ENCODE results near the gene ATP8A2. TPM values are rescaled to one million over a fixed set of nuclear protein-coding genes. Genes with fewer than 3 reads are reported as not detected.

ATP8A2 gene
- total RNA-seq, 5 donors from 2014 or later (not counting 1 experiment from before 2014, with no cell fraction given): 0.39 to 0.85 (median 0.73) TPM

- ATAC-seq (replicated peaks in 1 of 4) (no peak), DNase-seq (peak in 1 of 35 experiments; percentile 41)
- H3K4me3 Mint-ChIP-seq: no peak overlapping the region
- ChIA-PET CTCF (no interaction called here), POLR2A (interaction anchor here (0.6 to 0.7 kb wide), 2 partner anchors 50 to 106 kb away, joined by 3 to 5 read pairs; no protein-coding TSS in a partner anchor)
- H3K27ac ChIP-seq (ENCODE audit: low read length): no peak overlapping the region
- H3K4me3 ChIP-seq (ENCODE audit: control insufficient read depth in 1 of 2, extremely low read depth in 1 of 2, low read length in 1 of 2): no peak overlapping the region
- no peaks in the 10 kb centered on the region for H3K27me3 ChIP-seq (replicated peaks in 1 of 2; ENCODE audit: control insufficient read depth in 2 of 2, extremely low read depth in 1 of 2, insufficient read depth in 2 of 2, low read length in 1 of 2)
- no peaks in the 10 kb centered on the region for H3K9me3 ChIP-seq
- H3K27ac Mint-ChIP-seq: no peak overlapping the region
- no peaks in the 10 kb centered on the region for H3K36me3 ChIP-seq (ENCODE audit: control insufficient read depth in 2 of 2, extremely low read depth in 1 of 2, insufficient read depth in 1 of 2, low read length in 1 of 2)
- H3K9me3 Mint-ChIP-seq: peaks cover 0 to 2% (median 0%) of the 10 kb centered on the region in 3 donors
- H3K4me1 ChIP-seq (ENCODE audit: control insufficient read depth in 1 of 2, extremely low read depth in 1 of 2, insufficient read depth in 2 of 2, low read length in 2 of 2): peaks cover 0 to 2% of the 10 kb centered on the region in 2 experiments
- no peaks in the 10 kb centered on the region for H3K27me3 Mint-ChIP-seq
- peaks cover 5 to 12% (median 8%) of the 10 kb centered on the region in 3 donors for H3K4me1 Mint-ChIP-seq
- H3K36me3 Mint-ChIP-seq: no peaks in the 10 kb centered on the region
These were observed 611.1 kb downstream of the ATP8A2 start for GRCh38 chr13:25982907-25983306.

GRCh38 chr13:25987987-25988386 lies 616.2 kb downstream of the ATP8A2 start:
- POLR2A ChIA-PET: no interaction called here
- 82% methylated on average over 2 of the region's 8 CpGs for WGBS (ENCODE audit: insufficient coverage)
- DNase-seq: no peak
- Mint-ChIP-seq H3K27me3 (no peaks in the 10 kb centered on the region), H3K4me3 (no peak overlapping the region), H3K27ac (no peak overlapping the region), H3K9me3 (peaks cover 0 to 2% (median 0%) of the 10 kb centered on the region in 3 donors), H3K36me3 (no peaks in the 10 kb centered on the region), H3K4me1 (peaks cover 3 to 16% (median 6%) of the 10 kb centered on the region in 3 donors)
- CTCF ChIA-PET: interaction anchor here in 1 of 2 donors (0.5 kb wide), 1 partner anchor 158 kb away, joined by 3 read pairs; no protein-coding TSS in a partner anchor
- Histone ChIP-seq H3K36me3 (ENCODE audit: control insufficient read depth in 2 of 2, extremely low read depth in 1 of 2, insufficient read depth in 1 of 2, low read length in 1 of 2) (no peaks in the 10 kb centered on the region), H3K27me3 (replicated peaks in 1 of 2; ENCODE audit: control insufficient read depth in 2 of 2, extremely low read depth in 1 of 2, insufficient read depth in 2 of 2, low read length in 1 of 2) (peaks cover 0 to 2% of the 10 kb centered on the region in 2 experiments), H3K9me3 (no peaks in the 10 kb centered on the region), H3K4me1 (ENCODE audit: control insufficient read depth in 1 of 2, extremely low read depth in 1 of 2, insufficient read depth in 2 of 2, low read length in 2 of 2) (peaks cover 0 to 2% of the 10 kb centered on the region in 2 experiments), H3K4me3 (ENCODE audit: control insufficient read depth in 1 of 2, extremely low read depth in 1 of 2, low read length in 1 of 2) (no peak overlapping the region), H3K27ac (ENCODE audit: low read length) (no peak overlapping the region)
- ATAC-seq (replicated peaks in 1 of 4): no peak

GRCh38 chr13:25988661-25989060 lies 616.9 kb downstream of the ATP8A2 start:
- Histone ChIP-seq H3K4me1 (ENCODE audit: control insufficient read depth in 1 of 2, extremely low read depth in 1 of 2, insufficient read depth in 2 of 2, low read length in 2 of 2) (no peaks in the 10 kb centered on the region), H3K36me3 (ENCODE audit: control insufficient read depth in 2 of 2, extremely low read depth in 1 of 2, insufficient read depth in 1 of 2, low read length in 1 of 2) (no peaks in the 10 kb centered on the region), H3K27me3 (replicated peaks in 1 of 2; ENCODE audit: control insufficient read depth in 2 of 2, extremely low read depth in 1 of 2, insufficient read depth in 2 of 2, low read length in 1 of 2) (peaks cover 0 to 2% of the 10 kb centered on the region in 2 experiments), H3K9me3 (no peaks in the 10 kb centered on the region), H3K4me3 (ENCODE audit: control insufficient read depth in 1 of 2, extremely low read depth in 1 of 2, low read length in 1 of 2) (no peak overlapping the region), H3K27ac (ENCODE audit: low read length) (no peak overlapping the region)
- Mint-ChIP-seq H3K36me3 (peaks cover under 1% of the 10 kb centered on the region), H3K27me3 (no peaks in the 10 kb centered on the region), H3K4me3 (no peak overlapping the region), H3K27ac (no peak overlapping the region), H3K4me1 (peaks cover 0 to 9% (median under 1%) of the 10 kb centered on the region in 3 donors), H3K9me3 (peaks cover 0 to 3% (median 0%) of the 10 kb centered on the region in 3 donors)
- ATAC-seq (replicated peaks in 1 of 4) (no peak), DNase-seq (no peak)
- CTCF ChIA-PET: no interaction called here
- POLR2A ChIA-PET: interaction anchor here in 1 of 2 donors (0.6 kb wide), 1 partner anchor 24 kb away, joined by 4 read pairs; no protein-coding TSS in a partner anchor
- no CpG with 5 or more reads among the region's 3 CpGs for WGBS (ENCODE audit: insufficient coverage)

- CTCF ChIA-PET: interaction anchor here in 1 of 2 donors (0.6 kb wide), 1 partner anchor 9 kb away, joined by 3 read pairs; no protein-coding TSS in a partner anchor
These were observed 619.0 kb downstream of the ATP8A2 start for GRCh38 chr13:25990801-25991200.

GRCh38 chr13:25992076-25992475 lies 620.3 kb downstream of the ATP8A2 start:
- ATAC-seq (replicated peaks in 1 of 4): no peak
- no peak overlapping the region for H3K4me3 Mint-ChIP-seq

More at GRCh38 chr13:25990801-25991200, 619.0 kb downstream of the ATP8A2 start:
- H3K4me3 Mint-ChIP-seq: no peak overlapping the region
- Histone ChIP-seq H3K4me3 (ENCODE audit: control insufficient read depth in 1 of 2, extremely low read depth in 1 of 2, low read length in 1 of 2) (no peak overlapping the region), H3K27ac (ENCODE audit: low read length) (no peak overlapping the region), H3K36me3 (ENCODE audit: control insufficient read depth in 2 of 2, extremely low read depth in 1 of 2, insufficient read depth in 1 of 2, low read length in 1 of 2) (no peaks in the 10 kb centered on the region), H3K27me3 (replicated peaks in 1 of 2; ENCODE audit: control insufficient read depth in 2 of 2, extremely low read depth in 1 of 2, insufficient read depth in 2 of 2, low read length in 1 of 2) (peaks cover 0 to 2% of the 10 kb centered on the region in 2 experiments), H3K4me1 (ENCODE audit: control insufficient read depth in 1 of 2, extremely low read depth in 1 of 2, insufficient read depth in 2 of 2, low read length in 2 of 2) (no peaks in the 10 kb centered on the region), H3K9me3 (peaks cover 4% of the 10 kb centered on the region)
- DNase-seq: no peak
- peaks cover 3% of the 10 kb centered on the region for H3K36me3 Mint-ChIP-seq
- no peaks in the 10 kb centered on the region for H3K27me3 Mint-ChIP-seq
- no peak overlapping the region for H3K27ac Mint-ChIP-seq
- H3K9me3 Mint-ChIP-seq: peaks cover 0 to 20% (median 12%) of the 10 kb centered on the region in 3 donors
- 93% methylated on average over 5 of the region's 10 CpGs for WGBS (ENCODE audit: insufficient coverage)
- ATAC-seq (replicated peaks in 1 of 4): no peak
- POLR2A ChIA-PET: interaction anchor here in 1 of 2 donors (0.7 kb wide), 1 partner anchor 73 kb away, joined by 3 read pairs; no protein-coding TSS in a partner anchor
- H3K4me1 Mint-ChIP-seq: peaks cover 0 to 7% (median 0%) of the 10 kb centered on the region in 3 donors

GRCh38 chr13:26007261-26008125 lies 635.7 kb downstream of the ATP8A2 start:
- Mint-ChIP-seq H3K27ac (peak overlapping the region in 1 of 2 donors; percentile 4), H3K4me1 (peaks cover 6 to 16% (median 10%) of the 10 kb centered on the region in 3 donors), H3K27me3 (peaks cover 0 to 3% of the 10 kb centered on the region in 2 donors), H3K9me3 (peaks cover 8 to 10% (median 9%) of the 10 kb centered on the region in 3 donors), H3K4me3 (no peak overlapping the region), H3K36me3 (peaks cover 6% of the 10 kb centered on the region)
- Histone ChIP-seq H3K27ac (ENCODE audit: low read length) (no peak overlapping the region), H3K36me3 (ENCODE audit: control insufficient read depth in 2 of 2, extremely low read depth in 1 of 2, insufficient read depth in 1 of 2, low read length in 1 of 2) (no peaks in the 10 kb centered on the region), H3K9me3 (peaks cover 3% of the 10 kb centered on the region), H3K4me3 (ENCODE audit: control insufficient read depth in 1 of 2, extremely low read depth in 1 of 2, low read length in 1 of 2) (no peak overlapping the region), H3K27me3 (replicated peaks in 1 of 2; ENCODE audit: control insufficient read depth in 2 of 2, extremely low read depth in 1 of 2, insufficient read depth in 2 of 2, low read length in 1 of 2) (no peaks in the 10 kb centered on the region), H3K4me1 (ENCODE audit: control insufficient read depth in 1 of 2, extremely low read depth in 1 of 2, insufficient read depth in 2 of 2, low read length in 2 of 2) (peaks cover 2 to 10% of the 10 kb centered on the region in 2 experiments)
- ChIA-PET CTCF (no interaction called here), POLR2A (interaction anchor here (0.6 to 0.7 kb wide), 2 partner anchors 155 to 605 kb away, joined by 3 read pairs; no protein-coding TSS in a partner anchor)
- ATAC-seq (replicated peaks in 1 of 4) (no peak), DNase-seq (no peak)
- WGBS (ENCODE audit: insufficient coverage): no CpG with 5 or more reads among the region's 1 CpG

More at GRCh38 chr13:25992076-25992475, 620.3 kb downstream of the ATP8A2 start:
- H3K4me1 ChIP-seq (ENCODE audit: control insufficient read depth in 1 of 2, extremely low read depth in 1 of 2, insufficient read depth in 2 of 2, low read length in 2 of 2): no peaks in the 10 kb centered on the region
- DNase-seq: no peak
- no CpG with 5 or more reads among the region's 1 CpG for WGBS (ENCODE audit: insufficient coverage)
- no peak overlapping the region for H3K27ac ChIP-seq (ENCODE audit: low read length)
- no peak overlapping the region for H3K4me3 ChIP-seq (ENCODE audit: control insufficient read depth in 1 of 2, extremely low read depth in 1 of 2, low read length in 1 of 2)
- peaks cover 0 to 2% of the 10 kb centered on the region in 2 experiments for H3K27me3 ChIP-seq (replicated peaks in 1 of 2; ENCODE audit: control insufficient read depth in 2 of 2, extremely low read depth in 1 of 2, insufficient read depth in 2 of 2, low read length in 1 of 2)
- H3K9me3 Mint-ChIP-seq: peaks cover 0 to 21% (median 10%) of the 10 kb centered on the region in 3 donors
- no peaks in the 10 kb centered on the region for H3K36me3 ChIP-seq (ENCODE audit: control insufficient read depth in 2 of 2, extremely low read depth in 1 of 2, insufficient read depth in 1 of 2, low read length in 1 of 2)
- H3K36me3 Mint-ChIP-seq: peaks cover 3% of the 10 kb centered on the region
- ChIA-PET CTCF (no interaction called here), POLR2A (no interaction called here)
- H3K9me3 ChIP-seq: peaks cover 8% of the 10 kb centered on the region
- no peak overlapping the region for H3K27ac Mint-ChIP-seq
- H3K27me3 Mint-ChIP-seq: no peaks in the 10 kb centered on the region
- H3K4me1 Mint-ChIP-seq: peaks cover 0 to 7% (median 0%) of the 10 kb centered on the region in 3 donors
